Measurements from ENCODE around the gene VSIG4.
A peak's percentile ranks its signal among the peaks of the same experiment; 100 is the strongest.

VSIG4 gene

DNA sequence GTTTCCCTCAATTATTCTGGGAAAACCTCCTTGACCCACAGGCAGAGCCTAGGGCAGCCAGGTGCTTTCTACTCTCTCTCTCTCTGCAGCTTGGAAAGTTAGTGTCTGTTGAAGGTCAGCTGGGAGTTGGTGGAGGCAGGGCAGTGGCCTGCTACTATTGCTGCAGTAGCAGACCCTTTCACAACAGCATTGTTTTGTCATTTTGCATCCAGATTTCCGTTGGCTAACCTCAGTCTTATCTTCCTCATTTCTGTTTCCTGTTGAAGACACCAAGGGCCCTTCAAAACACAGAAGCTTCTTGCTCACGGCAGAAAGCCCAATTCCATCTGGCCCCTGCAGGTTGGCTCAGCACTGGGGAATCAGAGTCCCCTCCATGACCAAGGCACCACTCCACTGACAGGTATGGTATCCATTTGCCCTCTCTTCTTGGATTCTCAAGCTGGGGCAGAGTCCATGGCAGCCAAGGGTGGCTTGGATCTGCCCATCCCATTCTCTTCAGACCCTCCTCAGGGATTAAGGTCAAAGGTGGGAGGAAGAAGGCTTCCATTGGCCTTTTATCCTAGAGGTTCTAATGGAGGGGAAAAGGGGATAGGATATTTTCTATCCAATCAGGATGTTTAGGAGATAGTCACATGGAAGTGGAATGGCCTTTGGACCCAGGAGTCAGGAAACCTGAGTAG, 24.6 kb downstream of the VSIG4 start:
- FAIRE-seq (peak; percentile 98), DNase-seq (ENCODE audit: insufficient read length) (no peak)
- peak; percentile 53; the same call in 1 of the 2 replicates for TF ChIP-seq POLR2A (IDR thresholded peaks at IDR 0.05; ENCODE audit: low read depth, low read length)
- TF ChIP-seq POLR2AphosphoS5 (IDR thresholded peaks at IDR 0.05; ENCODE audit: low read depth, low read length) = 0 out of 2 replicates have a peak, but pooled peaks have one; percentile 52
- TF ChIP-seq TAF1 (IDR thresholded peaks at IDR 0.05; ENCODE audit: borderline replicate concordance, low read depth, low read length) = no peak

DNA sequence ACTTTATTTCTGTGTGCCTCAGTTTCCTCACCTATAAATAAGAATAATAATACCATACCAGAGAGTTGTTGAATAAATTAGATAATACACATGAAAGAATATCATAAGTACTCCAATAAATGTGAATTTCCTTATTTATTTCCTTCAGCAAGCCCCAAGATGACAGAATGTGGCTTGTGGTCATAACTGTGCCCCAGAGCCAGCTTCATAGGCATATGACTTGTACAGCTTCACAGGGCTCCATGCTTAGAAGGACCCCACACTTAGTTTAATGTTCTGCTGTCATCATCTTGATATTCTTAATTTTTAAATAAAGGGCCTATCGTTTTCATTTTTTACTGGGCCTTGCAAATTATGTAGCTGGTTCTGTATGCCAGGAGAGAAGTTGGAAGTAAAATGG, 25.3 kb downstream of the VSIG4 start:
- TF ChIP-seq POLR2A (IDR thresholded peaks at IDR 0.05; ENCODE audit: low read depth, low read length) (no peak), POLR2AphosphoS5 (IDR thresholded peaks at IDR 0.05; ENCODE audit: low read depth, low read length) (no peak), TAF1 (IDR thresholded peaks at IDR 0.05; ENCODE audit: borderline replicate concordance, low read depth, low read length) (no peak)
- peak; percentile 74 for FAIRE-seq
- DNase-seq (ENCODE audit: insufficient read length) = no peak

DNA sequence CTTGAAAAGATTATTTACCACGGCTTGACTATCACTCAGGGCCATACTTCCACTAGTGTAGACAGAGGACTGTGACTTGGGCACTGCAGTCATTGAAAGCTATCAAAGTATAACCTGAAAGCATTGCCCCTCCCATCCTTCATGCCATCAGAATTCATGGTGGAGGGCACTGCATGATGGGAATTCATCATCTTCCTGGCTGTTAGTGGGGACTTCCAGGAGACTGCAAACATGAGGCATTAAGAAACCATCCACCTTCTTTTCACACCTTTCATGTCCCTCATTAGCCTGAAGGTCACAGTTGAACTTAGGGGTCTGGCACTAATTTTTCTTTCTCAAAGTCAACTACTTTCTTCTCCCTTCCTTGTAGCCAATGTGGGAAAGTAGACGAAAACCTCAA, 25.8 kb downstream of the VSIG4 start:
- DNase-seq (ENCODE audit: insufficient read length) (no peak), FAIRE-seq (peak; percentile 95)
- TF ChIP-seq TAF1 (IDR thresholded peaks at IDR 0.05; ENCODE audit: borderline replicate concordance, low read depth, low read length) = no peak
- TF ChIP-seq POLR2A (IDR thresholded peaks at IDR 0.05; ENCODE audit: low read depth, low read length) = no peak
- no peak for TF ChIP-seq POLR2AphosphoS5 (IDR thresholded peaks at IDR 0.05; ENCODE audit: low read depth, low read length)

GRCh38 chrX:66013194-66013816, 26.6 kb downstream of the VSIG4 start:
- no peak for FAIRE-seq
- TF ChIP-seq POLR2AphosphoS5 (IDR thresholded peaks at IDR 0.05; ENCODE audit: low read depth, low read length) (no peak), POLR2A (IDR thresholded peaks at IDR 0.05; ENCODE audit: low read depth, low read length) (no peak), TAF1 (IDR thresholded peaks at IDR 0.05; ENCODE audit: borderline replicate concordance, low read depth, low read length) (no peak)
- DNase-seq (ENCODE audit: insufficient read length) = no peak

GRCh38 chrX:66012094-66012534, 27.8 kb downstream of the VSIG4 start:
- TF ChIP-seq POLR2AphosphoS5 (IDR thresholded peaks at IDR 0.05; ENCODE audit: low read depth, low read length) = no peak
- no peak for TF ChIP-seq POLR2A (IDR thresholded peaks at IDR 0.05; ENCODE audit: low read depth, low read length)
- TF ChIP-seq TAF1 (IDR thresholded peaks at IDR 0.05; ENCODE audit: borderline replicate concordance, low read depth, low read length) = no peak
- DNase-seq (ENCODE audit: insufficient read length) (no peak), FAIRE-seq (peak; percentile 96)

GRCh38 chrX:66009231-66009845, 30.5 kb downstream of the VSIG4 start:
- TF ChIP-seq POLR2A (IDR thresholded peaks at IDR 0.05; ENCODE audit: low read depth, low read length) (no peak), POLR2AphosphoS5 (IDR thresholded peaks at IDR 0.05; ENCODE audit: low read depth, low read length) (no peak), TAF1 (IDR thresholded peaks at IDR 0.05; ENCODE audit: borderline replicate concordance, low read depth, low read length) (no peak)
- no peak for DNase-seq (ENCODE audit: insufficient read length)
- no peak for FAIRE-seq

GRCh38 chrX:66008328-66008970, 31.4 kb downstream of the VSIG4 start:
- FAIRE-seq (no peak), DNase-seq (ENCODE audit: insufficient read length) (no peak)
- TF ChIP-seq POLR2AphosphoS5 (IDR thresholded peaks at IDR 0.05; ENCODE audit: low read depth, low read length) (no peak), TAF1 (IDR thresholded peaks at IDR 0.05; ENCODE audit: borderline replicate concordance, low read depth, low read length) (no peak), POLR2A (IDR thresholded peaks at IDR 0.05; ENCODE audit: low read depth, low read length) (no peak)

- TF ChIP-seq POLR2AphosphoS5 (IDR thresholded peaks at IDR 0.05; ENCODE audit: low read depth, low read length) = no peak
- TF ChIP-seq TAF1 (IDR thresholded peaks at IDR 0.05; ENCODE audit: borderline replicate concordance, low read depth, low read length) = no peak
- no peak for TF ChIP-seq POLR2A (IDR thresholded peaks at IDR 0.05; ENCODE audit: low read depth, low read length)
- DNase-seq (ENCODE audit: insufficient read length) (no peak), FAIRE-seq (no peak)
Observed at GRCh38 chrX:66007851-66008250, 32.0 kb downstream of the VSIG4 start.

DNA sequence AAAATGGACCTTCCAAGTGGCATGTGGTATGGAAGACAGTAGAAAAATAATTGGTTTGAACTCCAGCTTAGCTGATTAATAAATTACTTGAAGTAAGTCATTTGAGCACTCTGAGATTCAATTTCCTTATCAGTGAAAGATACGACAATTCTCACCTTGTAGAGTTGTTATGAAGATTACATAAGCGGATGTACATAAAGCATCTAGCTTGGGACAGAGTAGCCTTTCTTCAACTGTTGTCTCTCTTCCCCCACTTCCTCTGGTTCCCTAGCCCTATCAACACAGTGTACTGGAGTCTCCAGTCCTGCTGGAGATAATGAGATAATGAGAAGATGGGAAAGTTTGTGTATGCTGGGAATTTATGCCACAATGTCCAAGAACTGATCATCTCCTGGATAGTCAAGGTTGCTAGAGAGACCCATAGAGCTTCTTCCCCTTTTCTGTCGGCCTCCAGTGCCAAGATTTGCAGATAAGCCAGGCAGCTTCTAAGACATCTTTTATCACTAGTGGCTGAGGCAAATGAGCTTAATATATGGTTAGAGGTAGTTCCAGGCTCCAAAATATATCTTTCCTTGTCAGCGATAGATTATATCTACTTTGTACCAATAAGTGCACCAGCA, 33.9 kb downstream of the VSIG4 start:
- FAIRE-seq = peak; percentile 58
- no peak for DNase-seq (ENCODE audit: insufficient read length)
- no peak for TF ChIP-seq TAF1 (IDR thresholded peaks at IDR 0.05; ENCODE audit: borderline replicate concordance, low read depth, low read length)
- TF ChIP-seq POLR2AphosphoS5 (IDR thresholded peaks at IDR 0.05; ENCODE audit: low read depth, low read length) = no peak
- TF ChIP-seq POLR2A (IDR thresholded peaks at IDR 0.05; ENCODE audit: low read depth, low read length) = no peak

GRCh38 chrX:66004928-66005829, 34.7 kb downstream of the VSIG4 start:
- DNase-seq (ENCODE audit: insufficient read length) (no peak), FAIRE-seq (peak; percentile 62)
- TF ChIP-seq TAF1 (IDR thresholded peaks at IDR 0.05; ENCODE audit: borderline replicate concordance, low read depth, low read length) (no peak), POLR2A (IDR thresholded peaks at IDR 0.05; ENCODE audit: low read depth, low read length) (no peak), POLR2AphosphoS5 (IDR thresholded peaks at IDR 0.05; ENCODE audit: low read depth, low read length) (no peak)

All from GM12892 (cell line).